Measurements from ENCODE around the gene SYCP3. TPM values are rescaled to one million over a fixed set of nuclear protein-coding genes. Genes with fewer than 3 reads are reported as not detected.

SYCP3 gene
- total and polyA plus RNA-seq, 8 donors, result 0.28 to 0.89 TPM; not detected in 6

- WGBS, 5 donors, result 56 to 96% (median 72%) methylated on average over 1 of the region's 1 CpG
Observed at GRCh38 chr12:101767537-101767936, 28.3 kb upstream of the SYCP3 start.

GRCh38 chr12:101764051-101764792 lies 25.0 kb upstream of the SYCP3 start:
- 66 to 81% (median 71%) methylated on average over 5 of the region's 5 CpGs for WGBS, 5 donors
- DNase-seq, result peak in 1 of 2 donors; percentile 44
- intact Hi-C loops (cut with DNase I; ENCODE audit: low total_unique reads), result no loop called here

More at GRCh38 chr12:101767537-101767936, 28.3 kb upstream of the SYCP3 start:
- Histone ChIP-seq H3K36me3 (peaks cover 12 to 81% (median 74%) of the 10 kb centered on the region in 4 donors), H3K4me1 (peaks cover 0 to 4% (median 1%) of the 10 kb centered on the region in 4 donors), H3K27ac (no peak overlapping the region), H3K27me3 (no peaks in the 10 kb centered on the region), H3K9me3 (no peaks in the 10 kb centered on the region), H3K4me3 (no peak overlapping the region)
- intact Hi-C loops (cut with DNase I; ENCODE audit: low total_unique reads), result loop anchor here (5.0 kb wide), 1 partner anchor 65 kb away; the partner anchor contains the start of gene GNPTAB
- no peak for DNase-seq
- TF ChIP-seq CTCF (IDR thresholded peaks at IDR 0.05), result no peak

GRCh38 chr12:101763246-101763931 lies 24.1 kb upstream of the SYCP3 start:
- intact Hi-C loops (cut with DNase I; ENCODE audit: low total_unique reads), result no loop called here
- peaks cover 10 to 70% (median 65%) of the 10 kb centered on the region in 4 donors for H3K36me3 ChIP-seq

More at GRCh38 chr12:101764051-101764792, 25.0 kb upstream of the SYCP3 start:
- H3K9me3 ChIP-seq, result no peaks in the 10 kb centered on the region
- TF ChIP-seq EP300 (IDR thresholded peaks at IDR 0.05) (no peak), POLR2A (IDR thresholded peaks at IDR 0.05) (no peak), POLR2AphosphoS5 (IDR thresholded peaks at IDR 0.05) (no peak), CTCF (IDR thresholded peaks at IDR 0.05) (no peak)
- no peaks in the 10 kb centered on the region for H3K27me3 ChIP-seq
- H3K4me1 ChIP-seq, result peaks cover 0 to 5% (median 0%) of the 10 kb centered on the region in 4 donors
- H3K27ac ChIP-seq, result no peak overlapping the region
- peaks cover 10 to 72% (median 68%) of the 10 kb centered on the region in 4 donors for H3K36me3 ChIP-seq
- H3K4me3 ChIP-seq, result no peak overlapping the region

More at GRCh38 chr12:101763246-101763931, 24.1 kb upstream of the SYCP3 start:
- TF ChIP-seq POLR2AphosphoS5 (IDR thresholded peaks at IDR 0.05) (no peak), CTCF (IDR thresholded peaks at IDR 0.05) (no peak), POLR2A (IDR thresholded peaks at IDR 0.05) (no peak), EP300 (IDR thresholded peaks at IDR 0.05) (no peak)
- WGBS, 5 donors, result 79 to 85% (median 80%) methylated on average over 6 of the region's 6 CpGs
- DNase-seq, result no peak
- H3K4me1 ChIP-seq, result peaks cover 0 to 5% (median 0%) of the 10 kb centered on the region in 4 donors
- H3K27ac ChIP-seq, result no peak overlapping the region
- no peaks in the 10 kb centered on the region for H3K27me3 ChIP-seq
- no peak overlapping the region for H3K4me3 ChIP-seq
- no peaks in the 10 kb centered on the region for H3K9me3 ChIP-seq

Measured in stomach (tissue), 9 donors.